ENCODE measurements around the gene NTMT1.

GRCh38 chr9:129639034-129639630, 13.2 kb downstream of the NTMT1 start:
- TF ChIP-seq, protein P1, sequence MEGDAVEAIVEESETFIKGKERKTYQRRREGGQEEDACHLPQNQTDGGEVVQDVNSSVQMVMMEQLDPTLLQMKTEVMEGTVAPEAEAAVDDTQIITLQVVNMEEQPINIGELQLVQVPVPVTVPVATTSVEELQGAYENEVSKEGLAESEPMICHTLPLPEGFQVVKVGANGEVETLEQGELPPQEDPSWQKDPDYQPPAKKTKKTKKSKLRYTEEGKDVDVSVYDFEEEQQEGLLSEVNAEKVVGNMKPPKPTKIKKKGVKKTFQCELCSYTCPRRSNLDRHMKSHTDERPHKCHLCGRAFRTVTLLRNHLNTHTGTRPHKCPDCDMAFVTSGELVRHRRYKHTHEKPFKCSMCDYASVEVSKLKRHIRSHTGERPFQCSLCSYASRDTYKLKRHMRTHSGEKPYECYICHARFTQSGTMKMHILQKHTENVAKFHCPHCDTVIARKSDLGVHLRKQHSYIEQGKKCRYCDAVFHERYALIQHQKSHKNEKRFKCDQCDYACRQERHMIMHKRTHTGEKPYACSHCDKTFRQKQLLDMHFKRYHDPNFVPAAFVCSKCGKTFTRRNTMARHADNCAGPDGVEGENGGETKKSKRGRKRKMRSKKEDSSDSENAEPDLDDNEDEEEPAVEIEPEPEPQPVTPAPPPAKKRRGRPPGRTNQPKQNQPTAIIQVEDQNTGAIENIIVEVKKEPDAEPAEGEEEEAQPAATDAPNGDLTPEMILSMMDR (IDR thresholded peaks at IDR 0.05; ENCODE audit: low read length), result no peak
- no peak for TF ChIP-seq EZH2 (IDR thresholded peaks at IDR 0.05; ENCODE audit: borderline replicate concordance, low read length)
